H9 (cell line): ENCODE results near the gene KCNH2. TPM values are rescaled to one million over a fixed set of nuclear protein-coding genes. Genes with fewer than 3 reads are reported as not detected.

Experiments
- DNase-seq: peaks from one replicate; pipeline ENCODE4 v3.0.0-alpha.2; 2017
- H2AFZ ChIP-seq: one replicate; pipeline ENCODE4 v1.6.1; 2013; ENCODE audit warnings: mild to moderate bottlenecking, low read length, control low read depth, moderate library complexity
- H2AK5ac ChIP-seq: 2 replicates; pipeline ENCODE4 v1.6.1; 2013; ENCODE audit warnings: low read length, control low read depth, mixed read lengths; ENCODE audit not compliant: insufficient read length
- H2BK120ac ChIP-seq: one replicate; pipeline ENCODE4 v1.6.1; 2013; ENCODE audit warnings: low read depth, mild to moderate bottlenecking, low read length, control low read depth, inconsistent platforms; ENCODE audit not compliant: poor library complexity, severe bottlenecking
- H2BK12ac ChIP-seq: 2 replicates; pipeline ENCODE4 v1.6.1; 2013; ENCODE audit warnings: low read length, control low read depth, mixed read lengths, low read depth; ENCODE audit not compliant: insufficient read length
- H2BK15ac ChIP-seq: 2 replicates; pipeline ENCODE4 v1.6.1; 2013; ENCODE audit warnings: low read depth, low read length, control low read depth
- H2BK20ac ChIP-seq: one replicate; pipeline ENCODE4 v1.6.1; 2013; ENCODE audit warnings: low read depth, mild to moderate bottlenecking, low read length, control low read depth, inconsistent platforms; ENCODE audit not compliant: poor library complexity, severe bottlenecking
- H2BK5ac ChIP-seq: 2 replicates; pipeline ENCODE4 v1.6.1; 2013; ENCODE audit warnings: low read length, control low read depth, mixed read lengths; ENCODE audit not compliant: insufficient read length
- H3K14ac ChIP-seq: 2 replicates; pipeline ENCODE4 v1.6.1; 2013; ENCODE audit warnings: low read length, control low read depth; ENCODE audit not compliant: insufficient read depth
- H3K18ac ChIP-seq: 2 replicates; pipeline ENCODE4 v1.6.1; 2013; ENCODE audit warnings: low read depth, mild to moderate bottlenecking, mixed read lengths, low read length, control low read depth; ENCODE audit not compliant: insufficient read length
- H3K23ac ChIP-seq: 2 replicates; pipeline ENCODE4 v1.6.1; 2013; ENCODE audit warnings: low read length, control low read depth, mixed read lengths, low read depth; ENCODE audit not compliant: insufficient read length
- H3K23me2 ChIP-seq: 2 replicates; pipeline ENCODE4 v1.6.1; 2013; ENCODE audit warnings: low read depth, mild to moderate bottlenecking, mixed read lengths, low read length, control low read depth; ENCODE audit not compliant: insufficient read length, poor library complexity, severe bottlenecking
- H3K27ac ChIP-seq: 2 replicates; pipeline ENCODE4 v1.5.1; 2013; ENCODE audit warnings: low read length, control low read depth, mixed read lengths, low read depth; ENCODE audit not compliant: insufficient read length
- H3K27me3 ChIP-seq: 2 replicates; pipeline ENCODE4 v1.6.1; 2013; ENCODE audit warnings: low read length, control low read depth, inconsistent platforms; ENCODE audit not compliant: insufficient read depth
- H3K4ac ChIP-seq: 2 replicates; pipeline ENCODE4 v1.6.1; 2013; ENCODE audit warnings: low read depth, mild to moderate bottlenecking, control low read depth, inconsistent platforms, low read length, moderate library complexity
- H3K4me1 ChIP-seq: 2 replicates; pipeline ENCODE4 v1.6.1; 2013; ENCODE audit warnings: low read length, control low read depth, inconsistent platforms; ENCODE audit not compliant: insufficient read depth
- H3K4me2 ChIP-seq: 2 replicates; pipeline ENCODE4 v1.6.1; 2013; ENCODE audit warnings: low read length, control low read depth, mixed read lengths; ENCODE audit not compliant: insufficient read length, insufficient read depth
- H3K56ac ChIP-seq: 2 replicates; pipeline ENCODE4 v1.6.1; 2013; ENCODE audit warnings: low read depth, mild to moderate bottlenecking, mixed read lengths, low read length, control low read depth; ENCODE audit not compliant: insufficient read length
- H3K79me1 ChIP-seq: 2 replicates; pipeline ENCODE4 v1.6.1; 2013; ENCODE audit warnings: low read depth, mild to moderate bottlenecking, moderate library complexity, low read length, control low read depth, inconsistent platforms; ENCODE audit not compliant: insufficient read depth, poor library complexity, severe bottlenecking
- H3K79me2 ChIP-seq: 2 replicates; pipeline ENCODE4 v1.6.1; 2013; ENCODE audit warnings: low read length, control low read depth, inconsistent platforms; ENCODE audit not compliant: insufficient read depth
- H3K9ac ChIP-seq: 2 replicates; pipeline ENCODE4 v1.6.1; 2013; ENCODE audit warnings: low read length, control low read depth, mixed read lengths; ENCODE audit not compliant: insufficient read length; ENCODE audit errors: extremely low read depth
- H3K9me3 ChIP-seq: one replicate; pipeline ENCODE4 v1.6.1; 2013; ENCODE audit warnings: low read depth, low read length, inconsistent platforms; ENCODE audit not compliant: control insufficient read depth
- H3T11ph ChIP-seq: one replicate; pipeline ENCODE4 v1.6.1; 2013; ENCODE audit warnings: mild to moderate bottlenecking, low read length, control low read depth, inconsistent platforms
- H4K20me1 ChIP-seq: one replicate; pipeline ENCODE4 v1.6.1; 2013; ENCODE audit not compliant: control insufficient read depth, insufficient read length, insufficient read depth
- H4K5ac ChIP-seq: 2 replicates; pipeline ENCODE4 v1.6.1; 2013; ENCODE audit warnings: low read depth, mild to moderate bottlenecking, mixed read lengths, low read length, control low read depth; ENCODE audit not compliant: insufficient read length
- H4K8ac ChIP-seq: replicated peaks from 2 replicates; pipeline ENCODE4 v1.6.1; 2013; ENCODE audit warnings: low read length, control low read depth, mixed read lengths, low read depth; ENCODE audit not compliant: insufficient read length
- H4K91ac ChIP-seq: 2 replicates; pipeline ENCODE4 v1.6.1; 2013; ENCODE audit warnings: low read depth, mild to moderate bottlenecking, moderate library complexity, mixed read lengths, low read length, control low read depth; ENCODE audit not compliant: insufficient read length
- H3K27ac Mint-ChIP-seq, 3 experiments: 2 replicates in 2 of 3; 3 replicates in 1 of 3; pipeline ENCODE4 v1.8.0; 2020 to 2021; ENCODE audit warnings: mixed read lengths in 3 of 3, mild to moderate bottlenecking in 1 of 3, moderate library complexity in 1 of 3
- H3K27me3 Mint-ChIP-seq: 2 replicates; pipeline ENCODE4 v1.8.0; 2021; ENCODE audit warnings: low read depth, mild to moderate bottlenecking, moderate library complexity, mixed read lengths
- H3K36me3 Mint-ChIP-seq, 3 experiments: 2 replicates in 2 of 3; 3 replicates in 1 of 3; pipeline ENCODE4 v1.8.0; 2020 to 2021; ENCODE audit warnings: low read depth in 3 of 3, mixed read lengths in 3 of 3; ENCODE audit not compliant: insufficient read depth in 1 of 3
- H3K4me1 Mint-ChIP-seq, 2 experiments: 2 replicates each; pipeline ENCODE4 v1.8.0; 2020; ENCODE audit warnings: mixed read lengths in 2 of 2
- H3K4me3 Mint-ChIP-seq, 2 experiments: 2 replicates in 1 of 2; 3 replicates in 1 of 2; pipeline ENCODE4 v1.8.0; 2020 to 2021; ENCODE audit warnings: mild to moderate bottlenecking in 2 of 2, mixed read lengths in 2 of 2, moderate library complexity in 1 of 2
- H3K9me3 Mint-ChIP-seq, 2 experiments: 2 replicates in 1 of 2; 3 replicates in 1 of 2; pipeline ENCODE4 v1.8.0; 2020; ENCODE audit warnings: mild to moderate bottlenecking in 2 of 2, mixed read lengths in 2 of 2, moderate library complexity in 1 of 2
- whole genome bisulfite sequencing: extraction: QIAGEN DNeasy Blood & Tissue Kit; methylation state at CpG from one replicate; pipeline ENCODE4 v1.1.7; 2013; ENCODE audit warnings: missing lambda C conversion rate, low lambda C conversion rate, mixed read lengths; ENCODE audit not compliant: insufficient read length; ENCODE audit errors: extremely low coverage; 5-methylcytosine and 5-hydroxymethylcytosine counted together
- total RNA-seq: library from RNA; stranded (reverse); gene quantifications from 2 replicates; pipeline ENCODE4 v1.2.1, GENCODE V29; 2021
- TF ChIP-seq, protein P1 (sequence below): fragments of 200-600 bp; sonication (generic); conservative IDR thresholded peaks from 3 replicates; pipeline ENCODE4 v1.8.0; 2021; ENCODE audit warnings: antibody characterized with exemption, mild to moderate bottlenecking

The KCNH2 gene
- total RNA-seq, 1 experiment from 2014 or later, result 4.5 TPM

DNA sequence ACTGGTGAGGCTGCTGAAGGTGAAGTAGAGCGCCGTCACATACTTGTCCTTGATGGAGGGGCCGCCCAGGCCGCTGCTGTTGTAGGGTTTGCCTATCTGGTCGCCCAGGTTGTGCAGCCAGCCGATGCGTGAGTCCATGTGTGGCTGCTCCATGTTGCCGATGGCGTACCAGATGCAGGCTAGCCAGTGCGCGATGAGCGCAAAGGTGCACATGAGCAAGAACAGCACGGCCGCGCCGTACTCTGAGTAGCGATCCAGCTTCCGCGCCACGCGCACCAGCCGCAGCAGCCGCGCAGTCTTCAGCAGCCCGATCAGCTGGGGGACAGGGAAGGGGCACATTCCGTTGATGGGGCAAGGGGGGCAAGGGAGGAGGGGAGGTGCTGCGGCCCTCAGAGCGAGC lies 26.6 kb downstream of the KCNH2 start:
- DNase-seq, result no peak
- no peaks in the 10 kb centered on the region for H3K23me2 ChIP-seq
- Mint-ChIP-seq H3K4me3 (no peak overlapping the region), H3K9me3 (no peaks in the 10 kb centered on the region; a peak in 1 of 5 replicates), H3K27me3 (peaks cover 3% of the 10 kb centered on the region), H3K27ac (no peak overlapping the region), H3K36me3 (peaks cover 0 to 12% (median 0%) of the 10 kb centered on the region in 3 experiments; a peak in 3 of 7 replicates), H3K4me1 (peaks cover 32 to 37% of the 10 kb centered on the region in 2 experiments)
- H3K18ac ChIP-seq, result no peak overlapping the region
- no peak overlapping the region for H2BK20ac ChIP-seq
- H3K23ac ChIP-seq, result no peak overlapping the region
- no peaks in the 10 kb centered on the region; the same call in 1 of the 2 replicates for H3K4me1 ChIP-seq
- H4K5ac ChIP-seq, result no peak overlapping the region
- no CpG with 5 or more reads among the region's 28 CpGs for WGBS
- no peak overlapping the region for H2AK5ac ChIP-seq
- no peak overlapping the region for H2BK15ac ChIP-seq
- H3K4ac ChIP-seq, result no peak overlapping the region
- no peak overlapping the region for H3K14ac ChIP-seq
- TF ChIP-seq, protein P1, sequence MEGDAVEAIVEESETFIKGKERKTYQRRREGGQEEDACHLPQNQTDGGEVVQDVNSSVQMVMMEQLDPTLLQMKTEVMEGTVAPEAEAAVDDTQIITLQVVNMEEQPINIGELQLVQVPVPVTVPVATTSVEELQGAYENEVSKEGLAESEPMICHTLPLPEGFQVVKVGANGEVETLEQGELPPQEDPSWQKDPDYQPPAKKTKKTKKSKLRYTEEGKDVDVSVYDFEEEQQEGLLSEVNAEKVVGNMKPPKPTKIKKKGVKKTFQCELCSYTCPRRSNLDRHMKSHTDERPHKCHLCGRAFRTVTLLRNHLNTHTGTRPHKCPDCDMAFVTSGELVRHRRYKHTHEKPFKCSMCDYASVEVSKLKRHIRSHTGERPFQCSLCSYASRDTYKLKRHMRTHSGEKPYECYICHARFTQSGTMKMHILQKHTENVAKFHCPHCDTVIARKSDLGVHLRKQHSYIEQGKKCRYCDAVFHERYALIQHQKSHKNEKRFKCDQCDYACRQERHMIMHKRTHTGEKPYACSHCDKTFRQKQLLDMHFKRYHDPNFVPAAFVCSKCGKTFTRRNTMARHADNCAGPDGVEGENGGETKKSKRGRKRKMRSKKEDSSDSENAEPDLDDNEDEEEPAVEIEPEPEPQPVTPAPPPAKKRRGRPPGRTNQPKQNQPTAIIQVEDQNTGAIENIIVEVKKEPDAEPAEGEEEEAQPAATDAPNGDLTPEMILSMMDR, result no peak
- no peak overlapping the region for H2AFZ ChIP-seq
- no peak overlapping the region for H3T11ph ChIP-seq
- no peak overlapping the region for H3K56ac ChIP-seq
- no peak overlapping the region for H4K91ac ChIP-seq
- H2BK12ac ChIP-seq, result no peak overlapping the region
- no peaks in the 10 kb centered on the region for H3K27me3 ChIP-seq
- H2BK120ac ChIP-seq, result no peak overlapping the region
- H2BK5ac ChIP-seq, result no peak overlapping the region
- no peak overlapping the region for H3K27ac ChIP-seq
- no peak overlapping the region for H4K8ac ChIP-seq
- H3K4me2 ChIP-seq, result no peak overlapping the region
- H3K9me3 ChIP-seq, result no peaks in the 10 kb centered on the region
- no peak overlapping the region for H3K9ac ChIP-seq
- no peaks in the 10 kb centered on the region for H3K79me2 ChIP-seq
- H3K79me1 ChIP-seq, result no peaks in the 10 kb centered on the region
- H4K20me1 ChIP-seq, result no peaks in the 10 kb centered on the region
